ENCODE data around the gene ASCC3.

- TF ChIP-seq, protein P1, sequence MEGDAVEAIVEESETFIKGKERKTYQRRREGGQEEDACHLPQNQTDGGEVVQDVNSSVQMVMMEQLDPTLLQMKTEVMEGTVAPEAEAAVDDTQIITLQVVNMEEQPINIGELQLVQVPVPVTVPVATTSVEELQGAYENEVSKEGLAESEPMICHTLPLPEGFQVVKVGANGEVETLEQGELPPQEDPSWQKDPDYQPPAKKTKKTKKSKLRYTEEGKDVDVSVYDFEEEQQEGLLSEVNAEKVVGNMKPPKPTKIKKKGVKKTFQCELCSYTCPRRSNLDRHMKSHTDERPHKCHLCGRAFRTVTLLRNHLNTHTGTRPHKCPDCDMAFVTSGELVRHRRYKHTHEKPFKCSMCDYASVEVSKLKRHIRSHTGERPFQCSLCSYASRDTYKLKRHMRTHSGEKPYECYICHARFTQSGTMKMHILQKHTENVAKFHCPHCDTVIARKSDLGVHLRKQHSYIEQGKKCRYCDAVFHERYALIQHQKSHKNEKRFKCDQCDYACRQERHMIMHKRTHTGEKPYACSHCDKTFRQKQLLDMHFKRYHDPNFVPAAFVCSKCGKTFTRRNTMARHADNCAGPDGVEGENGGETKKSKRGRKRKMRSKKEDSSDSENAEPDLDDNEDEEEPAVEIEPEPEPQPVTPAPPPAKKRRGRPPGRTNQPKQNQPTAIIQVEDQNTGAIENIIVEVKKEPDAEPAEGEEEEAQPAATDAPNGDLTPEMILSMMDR (IDR thresholded peaks at IDR 0.05), result no peak
- TF ChIP-seq ZFX (IDR thresholded peaks at IDR 0.05; ENCODE audit: borderline replicate concordance), result no peak
These were observed 312.9 kb downstream of the ASCC3 start for GRCh38 chr6:100568255-100568654.

Data from 22Rv1 (cell line).